Measurements from ENCODE around the gene MESP2.

MESP2 gene

DNA sequence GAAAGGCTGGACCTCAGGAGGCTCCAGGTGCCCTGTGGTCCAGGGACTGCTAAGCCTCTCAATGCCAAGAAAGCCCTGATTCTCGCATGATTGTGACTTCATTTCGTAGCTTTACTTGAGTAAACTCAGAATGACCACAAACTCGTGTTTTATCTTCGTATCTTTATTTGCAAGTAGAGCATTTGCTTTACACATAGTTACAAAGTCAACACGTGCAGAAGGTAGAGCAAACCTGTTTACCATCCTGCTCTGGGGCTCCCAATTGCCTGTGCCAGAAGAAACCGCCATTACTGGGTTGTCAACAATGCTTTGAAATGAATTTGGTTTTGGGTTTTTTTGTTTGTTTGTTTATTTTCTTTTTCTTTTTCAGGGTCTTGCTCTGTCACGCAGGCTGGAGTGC is 19.2 kb upstream of the MESP2 start:
- no peak for DNase-seq

DNA sequence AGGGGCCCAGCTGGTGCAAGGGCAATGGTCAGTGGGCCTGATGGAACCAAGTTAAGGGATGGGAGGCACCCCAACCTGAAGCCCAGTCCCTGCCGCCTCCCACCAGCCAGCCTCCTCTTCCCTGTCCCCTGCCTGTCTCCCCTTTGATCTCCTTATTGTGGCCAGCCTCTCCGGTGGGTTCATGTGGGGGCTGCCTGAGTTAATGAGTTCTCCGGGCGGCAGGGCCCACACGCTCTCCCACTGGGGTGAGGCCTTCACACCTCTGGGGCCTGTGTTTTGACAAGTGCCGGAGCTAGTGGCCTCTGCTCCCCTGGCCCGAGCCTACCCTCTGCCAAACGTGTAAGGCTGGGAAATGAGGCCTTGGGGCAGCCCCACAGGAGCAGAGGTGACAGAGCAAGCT is 17.8 kb upstream of the MESP2 start:
- no peak for DNase-seq

DNA sequence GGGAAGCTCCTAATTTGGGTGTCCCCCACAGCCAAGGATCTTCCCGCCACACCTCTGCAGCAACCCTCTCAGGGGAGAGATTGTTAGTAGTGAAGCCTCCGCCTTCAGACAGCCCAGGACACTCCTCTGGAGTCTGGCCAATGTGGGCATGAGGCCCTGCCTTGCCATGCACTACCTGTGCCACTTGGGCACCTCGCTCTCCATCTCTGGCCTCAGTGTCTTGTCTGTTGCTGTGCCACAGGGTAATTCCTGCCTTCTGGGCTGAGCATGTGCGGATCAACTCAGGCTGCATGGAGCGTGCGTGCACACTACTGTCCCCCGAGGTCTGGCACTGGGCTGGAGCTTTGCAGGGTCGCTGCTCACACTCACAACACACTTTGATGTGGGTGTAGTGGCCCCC is 17.2 kb upstream of the MESP2 start:
- DNase-seq = no peak

DNA sequence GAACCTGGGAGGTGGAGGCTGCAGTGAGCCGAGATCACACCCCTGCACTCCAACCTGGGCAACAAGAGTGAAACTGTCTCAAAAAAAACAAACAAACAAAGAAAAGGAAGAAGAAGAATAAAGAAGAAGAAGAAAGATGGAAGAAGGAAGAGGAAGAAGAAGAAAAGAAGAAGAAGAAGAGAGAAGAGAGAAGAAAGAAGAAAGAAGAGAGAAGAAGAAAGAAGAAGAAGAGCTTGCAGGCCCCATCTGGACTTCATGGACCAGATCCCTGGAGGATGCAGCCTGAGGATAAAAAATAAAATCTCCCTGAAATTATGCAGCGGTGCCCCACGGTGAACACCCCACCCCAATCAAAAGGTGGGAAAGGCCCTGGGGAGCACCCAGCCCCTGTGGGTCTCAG is 16.3 kb upstream of the MESP2 start:
- DNase-seq = no peak

DNA sequence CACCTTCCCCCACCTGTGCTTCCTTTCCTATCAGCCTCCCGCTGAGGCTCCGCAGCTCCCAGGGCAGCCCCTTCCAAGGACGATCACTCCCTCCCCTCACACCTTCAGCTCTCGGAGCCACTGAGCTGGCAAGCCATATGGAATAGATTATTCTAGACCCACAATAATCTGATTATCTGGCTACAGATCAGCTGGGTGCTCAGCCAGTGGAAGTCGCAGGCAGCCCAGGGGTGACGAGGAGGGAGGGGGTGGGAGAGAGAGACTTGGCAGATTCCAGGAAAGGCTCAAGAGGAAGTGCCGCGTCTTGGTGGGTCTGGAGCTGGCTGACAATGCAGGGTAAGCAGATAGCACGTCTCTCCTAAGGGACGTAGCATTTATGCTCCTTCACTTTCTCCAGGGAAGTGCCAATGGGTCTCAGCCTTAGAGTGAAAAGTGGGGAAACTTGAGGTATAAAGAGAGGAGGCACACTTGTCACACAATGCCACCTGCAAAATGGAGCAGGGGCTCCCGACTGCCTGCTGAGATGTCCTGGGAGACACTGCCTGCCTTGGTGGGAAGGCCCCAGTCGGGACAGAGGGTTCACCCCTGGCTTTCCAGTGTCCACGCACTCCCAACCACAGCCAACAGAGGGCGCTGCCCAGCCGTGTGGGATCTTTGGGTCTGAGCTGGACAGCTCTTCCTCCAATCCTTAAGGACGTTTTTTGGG is 15.7 kb upstream of the MESP2 start:
- no peak for DNase-seq

DNA sequence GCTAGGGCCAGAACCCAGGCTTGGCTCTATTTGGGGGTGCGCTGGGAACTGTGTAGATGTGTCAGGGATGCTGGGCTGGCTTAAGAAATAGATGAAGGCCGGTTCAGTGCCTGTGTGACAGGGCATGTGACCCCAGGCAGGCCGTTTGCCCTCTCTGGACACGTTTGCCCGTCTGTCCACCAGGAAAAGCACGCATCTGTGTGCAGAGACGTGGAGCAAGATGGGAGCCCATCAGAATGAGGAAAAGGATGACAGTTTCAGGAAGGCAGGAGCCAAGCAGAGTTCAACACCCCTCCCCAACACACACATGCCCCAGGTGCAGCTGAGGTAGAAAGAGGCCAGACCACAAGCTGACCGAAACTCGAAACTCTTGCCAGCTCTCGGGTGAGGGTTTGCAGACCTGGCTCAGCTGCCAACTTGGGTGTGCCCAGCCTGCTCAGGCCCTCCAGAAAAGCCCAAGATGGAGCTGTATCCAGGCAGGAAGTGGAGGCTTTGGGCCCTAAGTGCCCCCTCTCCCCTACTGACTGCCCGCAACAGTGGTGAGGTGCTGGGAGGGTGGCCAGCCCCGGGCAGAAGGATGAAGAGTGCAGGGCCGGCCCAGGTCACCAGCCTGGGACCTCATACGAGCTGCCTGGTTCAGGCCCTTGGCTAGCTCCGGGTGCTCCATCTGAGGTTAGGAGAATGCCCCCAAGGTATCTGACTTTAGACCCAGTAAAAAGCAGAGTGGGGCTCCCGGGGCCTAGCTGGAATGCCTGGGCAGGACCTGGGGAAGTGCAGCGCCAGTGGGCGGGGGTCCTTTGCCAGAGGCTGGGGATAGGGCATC is 14.9 kb upstream of the MESP2 start:
- DNase-seq = no peak

DNA sequence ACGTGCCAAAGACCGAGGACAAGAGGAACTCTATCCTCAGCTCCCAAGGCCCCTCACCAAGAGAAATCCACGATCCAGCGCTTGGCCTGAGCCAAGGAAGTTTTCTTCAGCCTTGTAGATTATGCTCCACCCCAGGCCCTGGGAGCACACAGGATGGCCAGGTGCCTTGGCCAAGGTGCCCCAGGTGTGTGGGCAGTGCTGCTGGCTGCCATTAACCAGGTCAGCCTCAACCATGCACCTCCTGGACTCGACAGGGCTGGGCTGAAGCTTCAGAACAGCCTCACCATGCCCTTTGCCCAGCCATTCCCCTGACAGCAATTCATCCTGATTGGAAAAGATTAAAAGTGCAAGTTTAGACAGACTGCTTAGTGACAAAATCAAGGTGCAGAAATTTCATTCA is 14.2 kb upstream of the MESP2 start:
- DNase-seq = no peak

DNA sequence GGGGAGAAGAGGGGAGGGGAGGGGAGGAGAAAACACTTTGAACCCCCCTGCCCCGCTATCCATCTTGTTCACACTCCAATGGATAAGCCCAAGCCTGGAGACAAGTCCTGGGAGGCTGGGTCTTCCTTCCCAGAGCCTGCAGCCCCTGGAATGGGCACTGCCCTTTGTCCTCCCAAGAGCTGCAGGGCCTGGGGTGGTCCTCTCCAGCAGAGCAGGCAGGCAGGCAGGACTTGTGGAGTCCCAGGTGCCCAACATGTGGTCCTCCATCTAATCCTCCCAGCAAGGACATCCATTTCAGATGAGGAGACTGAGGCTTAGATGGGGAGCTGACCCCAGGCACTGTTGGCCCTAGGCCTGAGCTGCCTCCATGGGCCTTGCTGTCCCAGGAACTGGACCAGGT is 10.4 kb upstream of the MESP2 start:
- no peak for DNase-seq

DNA sequence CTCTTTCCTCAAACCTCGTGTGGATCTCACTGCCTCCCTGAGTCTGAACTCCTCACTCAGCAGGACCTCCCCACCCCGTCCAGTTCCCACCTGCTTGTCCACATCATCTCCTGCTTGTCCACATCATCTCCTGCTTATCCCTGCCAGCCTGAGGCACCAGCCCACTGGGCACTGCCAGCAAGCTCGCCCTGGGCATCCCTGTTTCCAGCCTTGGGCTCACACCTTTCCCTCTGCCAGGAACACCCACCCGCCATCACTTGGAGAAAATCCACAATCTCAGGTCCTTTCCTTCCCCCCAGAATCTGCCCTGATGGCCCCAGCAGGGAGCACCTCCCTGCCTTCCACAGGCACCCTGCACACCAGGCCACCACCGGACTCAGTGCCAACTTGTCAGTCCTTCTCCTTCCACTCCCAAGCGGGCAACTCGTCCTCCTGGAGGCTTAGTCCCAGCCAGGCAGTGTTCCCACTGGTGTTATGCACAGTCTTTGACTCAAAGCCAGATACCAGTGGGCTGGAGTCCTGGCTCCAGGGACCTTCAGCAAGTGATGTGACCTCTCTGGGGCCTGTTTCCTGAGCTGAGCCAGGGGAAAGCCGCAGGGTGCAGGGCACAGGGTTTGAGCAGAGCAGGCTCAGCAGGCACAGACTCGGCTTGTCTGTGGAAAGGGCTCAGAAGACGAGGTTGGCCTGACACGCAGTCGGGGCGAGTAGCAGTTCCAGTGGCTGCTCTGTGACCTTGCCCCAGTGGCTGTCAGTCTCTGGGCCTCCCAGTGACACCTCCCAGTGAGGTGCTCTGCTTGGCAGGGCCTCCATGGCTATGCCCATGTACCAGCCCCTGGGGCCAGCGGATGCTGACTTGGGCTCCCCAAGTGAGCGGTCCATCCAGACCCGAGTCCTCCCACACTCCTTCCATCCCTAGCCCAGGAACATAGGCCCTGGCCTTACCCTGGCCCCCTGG is 9.5 kb upstream of the MESP2 start:
- no peak for DNase-seq

DNA sequence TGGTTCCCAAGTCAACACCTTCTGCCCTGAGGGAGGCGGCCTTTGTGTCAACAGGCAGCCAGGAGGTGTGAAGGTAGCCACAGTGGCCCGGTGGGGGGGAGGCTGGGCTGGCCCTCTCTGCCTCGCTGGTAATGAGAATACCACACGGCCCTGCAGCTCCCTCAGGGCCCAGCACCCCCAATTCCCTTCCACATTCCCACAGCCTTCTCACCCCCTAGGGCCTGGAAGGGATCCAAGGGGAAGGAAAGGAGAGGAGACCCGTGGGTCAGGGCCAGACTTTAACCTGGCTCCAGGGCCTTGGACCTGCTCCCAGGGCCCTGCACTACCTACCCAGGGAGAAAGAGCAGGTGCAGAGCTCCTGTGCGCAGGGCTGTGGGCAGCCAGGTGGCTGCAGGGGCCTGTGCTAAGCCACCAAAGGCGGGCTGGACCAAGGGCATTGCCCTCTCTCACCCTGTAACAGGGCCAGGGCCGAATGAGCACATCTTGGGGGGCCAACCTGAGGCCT is 8.7 kb upstream of the MESP2 start:
- no peak for DNase-seq

DNA sequence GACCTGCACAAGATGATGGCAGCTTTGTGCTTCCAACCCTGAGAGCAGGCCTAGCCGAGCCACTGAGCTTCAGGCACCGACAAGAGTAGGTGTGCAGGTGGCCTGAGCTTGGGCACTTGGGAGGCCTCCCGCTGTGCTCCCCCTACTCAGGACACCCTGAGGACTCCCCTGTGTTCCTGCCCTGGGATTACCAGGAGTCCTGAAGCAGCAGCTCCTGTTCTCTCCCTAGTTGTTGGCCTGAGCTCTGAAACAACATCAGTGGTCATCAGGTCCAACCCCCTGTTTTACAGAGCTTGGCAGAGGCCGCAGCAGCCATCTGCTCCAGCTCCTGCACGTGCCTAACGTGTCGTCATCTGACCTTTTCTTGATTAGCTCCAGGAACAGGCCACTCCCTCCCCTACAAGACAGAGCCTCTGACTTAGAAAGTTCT is 8.0 kb upstream of the MESP2 start:
- DNase-seq = no peak

DNA sequence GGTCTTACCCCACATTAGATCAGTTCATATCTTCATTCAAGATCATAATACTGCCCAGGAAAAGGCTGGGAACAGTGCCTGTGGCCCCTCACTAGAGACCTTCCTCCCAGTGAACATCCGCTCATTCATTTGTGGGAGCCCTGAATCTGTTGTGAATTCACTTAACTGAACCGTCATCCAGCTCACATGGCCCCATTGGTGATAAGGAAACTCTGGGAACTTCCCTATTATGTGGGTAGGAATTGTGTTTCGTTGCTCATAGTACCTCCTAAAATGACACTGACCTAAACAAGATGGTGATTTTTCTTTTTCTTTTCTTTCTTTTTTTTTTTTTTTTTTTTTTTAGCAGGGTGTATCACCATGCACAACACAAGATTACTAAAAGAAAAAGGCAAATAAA is 6.8 kb upstream of the MESP2 start:
- no peak for DNase-seq

DNA sequence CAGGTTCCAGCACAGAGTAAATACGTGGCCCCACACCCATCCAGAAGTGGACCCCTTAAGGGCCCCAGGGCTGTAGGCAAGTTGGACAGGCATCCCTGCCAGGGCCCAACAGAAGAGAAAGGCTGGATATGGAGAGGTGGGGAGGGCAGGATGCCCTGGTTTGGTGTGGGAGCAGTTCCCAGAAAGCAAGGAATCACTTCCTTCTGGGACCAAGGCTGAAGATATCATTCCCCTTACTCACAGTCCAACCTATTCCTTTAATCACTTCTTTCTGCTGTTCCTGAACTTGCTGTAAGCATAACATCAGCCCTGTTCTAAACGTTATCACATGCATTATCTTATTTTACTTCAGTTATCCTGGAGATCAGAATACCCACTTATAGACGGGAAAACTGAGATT is 6.1 kb upstream of the MESP2 start:
- DNase-seq = no peak

DNA sequence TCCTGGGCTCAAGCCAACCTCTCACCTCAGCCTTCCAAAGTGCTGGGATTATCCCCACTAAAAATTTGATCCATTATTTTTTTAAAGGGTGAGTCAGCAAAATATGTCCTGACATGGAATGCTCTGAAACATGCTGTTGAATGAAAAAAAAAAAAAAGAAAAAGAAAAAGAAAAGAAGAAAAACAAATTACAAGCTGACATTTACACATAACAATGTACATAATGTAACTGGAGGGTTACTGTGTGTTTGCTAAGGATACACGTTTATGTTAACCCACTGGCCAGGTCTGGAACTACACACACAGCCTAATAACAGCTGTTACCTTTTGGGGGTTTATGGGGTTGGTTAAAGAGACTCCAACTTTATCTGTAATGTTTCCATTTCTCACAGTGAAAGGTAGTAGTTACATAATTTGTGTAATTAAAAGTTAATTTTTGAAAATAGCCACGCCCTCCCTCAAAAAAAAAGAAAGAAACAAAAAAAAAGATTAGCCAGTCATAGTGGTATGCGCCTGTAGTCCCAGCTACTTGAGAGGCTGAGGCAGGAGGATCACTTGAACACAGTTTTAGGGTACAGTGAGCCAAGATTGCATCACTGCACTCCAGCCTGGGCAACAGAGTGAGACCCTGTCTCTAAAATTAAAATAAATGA is 3.1 kb upstream of the MESP2 start:
- no peak for DNase-seq

DNA sequence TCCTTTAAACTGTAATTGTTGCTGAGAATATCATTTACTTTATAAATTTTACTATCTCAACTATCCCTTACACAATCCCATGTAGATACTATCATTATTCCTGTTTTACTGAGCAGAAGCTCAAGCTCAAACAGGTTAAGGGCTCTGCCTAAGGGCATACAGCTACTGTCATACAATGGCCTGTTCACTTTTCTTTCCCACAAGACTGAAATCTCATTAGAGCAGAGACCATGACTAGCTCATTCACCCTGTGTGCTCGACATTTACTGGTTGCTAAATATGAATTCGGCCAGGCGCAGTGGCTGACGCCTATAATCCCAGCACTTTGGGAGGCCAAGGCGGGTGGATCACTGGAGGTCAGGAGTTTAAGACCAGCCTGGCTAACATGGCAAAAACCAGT is 1.6 kb upstream of the MESP2 start:
- no peak for DNase-seq

DNA sequence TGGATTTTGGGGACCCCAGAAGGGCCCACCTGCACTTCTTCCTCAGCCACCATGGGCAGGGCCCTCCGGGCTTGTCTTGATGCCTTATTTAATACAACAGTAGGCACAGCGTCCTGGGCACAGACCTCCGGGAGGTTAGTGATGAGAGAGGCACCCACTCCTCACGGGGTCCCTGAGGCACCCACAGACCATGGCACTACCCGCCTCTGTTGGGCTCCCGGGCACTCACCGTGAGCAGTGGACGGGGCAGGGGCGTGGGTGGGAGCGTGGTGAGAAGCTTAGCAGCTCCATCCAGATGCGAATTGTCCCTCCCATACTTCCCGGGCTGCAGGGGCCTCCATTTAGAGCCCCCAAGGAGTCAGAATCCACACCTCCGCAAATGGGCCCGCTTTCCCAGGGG is 317 bp upstream of the MESP2 start:
- no peak for DNase-seq

DNA sequence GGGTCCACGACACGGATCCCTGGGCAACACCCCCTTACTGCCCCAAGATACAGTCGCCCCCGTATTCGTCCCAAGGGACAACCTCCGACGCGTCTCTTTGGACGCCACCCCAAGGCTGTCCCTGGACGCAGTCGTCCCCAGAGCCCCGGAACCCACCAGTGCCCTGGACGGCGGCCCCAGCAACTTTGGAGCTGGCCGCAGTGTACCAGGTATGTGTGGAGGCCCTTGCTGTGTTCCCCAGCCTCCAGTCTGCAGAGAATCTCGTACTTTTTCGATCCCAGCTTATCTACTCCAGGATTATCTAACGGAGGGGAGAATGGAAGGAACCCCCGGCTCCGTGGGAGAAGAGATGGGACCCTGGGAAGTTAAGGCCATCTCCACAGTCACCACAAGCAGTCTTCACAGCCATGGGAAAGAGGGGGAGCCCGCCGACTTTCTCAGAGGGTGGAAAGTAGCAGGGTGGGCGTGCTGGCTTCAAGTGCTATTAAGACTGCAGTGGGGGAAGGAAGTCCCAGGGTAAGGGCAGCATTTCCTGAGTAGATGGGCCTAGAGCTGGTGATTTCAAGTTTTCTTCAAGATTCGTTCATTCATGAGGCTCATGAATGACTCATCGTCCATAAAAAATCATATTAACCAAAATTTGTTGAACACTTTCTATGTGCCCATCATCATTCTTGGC is 1.1 kb downstream of the MESP2 start:
- no peak for DNase-seq

DNA sequence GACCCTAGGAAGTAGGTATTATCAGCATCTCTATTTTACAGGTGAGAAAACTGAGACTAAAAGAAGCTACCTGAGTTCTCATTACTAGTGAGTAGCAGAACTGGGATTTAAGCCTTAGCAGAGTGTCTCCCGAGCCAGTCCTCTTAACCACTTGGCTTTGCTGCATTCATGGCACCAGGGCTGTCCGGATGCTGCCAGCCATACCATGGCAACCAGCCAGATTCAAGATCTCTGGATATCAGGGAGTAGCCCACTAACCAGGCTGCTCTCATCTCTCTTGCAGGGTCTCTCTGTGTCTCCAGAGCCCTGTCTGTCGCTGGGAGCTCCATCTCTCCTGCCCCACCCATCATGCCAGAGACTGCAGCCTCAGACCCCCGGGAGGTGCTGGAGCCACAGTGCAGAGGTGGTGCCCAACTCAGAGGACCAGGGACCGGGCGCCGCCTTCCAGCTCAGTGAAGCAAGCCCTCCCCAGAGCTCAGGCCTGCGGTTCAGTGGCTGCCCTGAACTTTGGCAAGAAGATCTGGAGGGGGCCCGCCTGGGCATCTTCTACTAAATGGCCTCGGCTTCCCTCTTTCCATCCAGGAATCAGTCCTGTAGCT is 1.7 kb downstream of the MESP2 start:
- no peak for DNase-seq

DNA sequence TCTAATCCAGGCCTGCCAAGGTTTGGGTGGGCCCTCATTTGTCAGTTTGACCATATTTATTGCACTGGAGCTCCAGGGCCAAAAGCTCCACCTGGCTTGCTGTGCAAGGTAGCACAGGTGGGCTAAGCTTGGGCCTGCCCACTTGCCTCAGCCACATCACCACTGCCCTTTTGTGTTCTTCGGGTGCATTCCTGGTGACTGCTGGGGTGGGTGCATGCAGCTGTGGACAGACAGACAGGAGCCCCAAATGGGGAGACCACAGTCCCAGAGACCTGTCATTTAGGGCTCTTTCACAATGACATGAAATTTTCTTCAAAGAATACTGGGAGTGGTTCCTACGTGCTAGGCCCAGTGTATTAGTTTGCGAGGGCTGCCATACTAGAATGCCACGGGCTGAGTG is 2.7 kb downstream of the MESP2 start:
- DNase-seq = no peak

DNA sequence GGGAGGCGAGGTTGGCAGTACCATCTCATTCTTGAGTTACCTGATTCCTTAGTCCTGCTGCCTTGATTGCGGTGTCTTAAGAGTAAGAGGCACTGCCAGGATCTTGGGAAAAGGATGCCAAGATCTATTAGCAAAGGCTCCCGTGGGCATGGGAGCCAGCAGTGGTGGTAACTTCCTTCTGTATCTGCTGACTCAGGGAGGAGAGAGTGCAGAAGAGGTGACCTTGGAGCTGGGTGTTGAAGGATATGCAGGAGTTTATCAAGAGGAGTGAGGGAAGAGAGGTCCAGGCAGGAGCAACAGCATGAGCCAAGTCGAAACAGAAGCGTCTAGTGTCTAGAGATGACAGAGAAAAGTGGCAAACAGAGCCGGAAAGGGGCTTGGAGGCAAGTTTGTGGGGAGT is 4.5 kb downstream of the MESP2 start:
- DNase-seq = no peak

DNA sequence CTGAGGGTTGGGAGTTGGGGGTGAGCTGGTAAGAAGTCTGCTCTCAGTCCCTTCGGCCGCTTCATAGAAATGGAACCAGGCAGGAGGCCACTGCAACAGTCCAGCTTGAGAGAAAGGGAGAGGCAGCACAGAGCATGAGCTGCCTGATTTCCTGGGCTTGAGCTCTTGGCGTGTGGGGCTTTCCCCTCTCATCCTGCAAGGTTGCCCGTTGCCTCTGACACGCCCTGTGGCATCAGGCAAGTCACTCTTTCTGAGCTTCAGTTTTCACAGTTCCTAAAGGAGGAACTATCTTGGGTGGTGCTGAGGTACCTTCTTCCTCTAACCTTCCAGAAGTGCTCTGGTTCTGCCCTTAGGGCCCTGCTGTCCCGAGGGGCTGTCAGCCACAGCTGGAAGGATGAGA is 4.9 kb downstream of the MESP2 start:
- no peak for DNase-seq
